GM10847 (cell line): ENCODE results near the gene CEP63.

ENCODE experiments used
- POLR2A ChIP-seq: IDR thresholded peaks from 2 replicates; pipeline ENCODE4 v1.6.1; 2011; ENCODE audit not compliant: insufficient read length; ENCODE audit errors: extremely low read depth

Gene CEP63

DNA sequence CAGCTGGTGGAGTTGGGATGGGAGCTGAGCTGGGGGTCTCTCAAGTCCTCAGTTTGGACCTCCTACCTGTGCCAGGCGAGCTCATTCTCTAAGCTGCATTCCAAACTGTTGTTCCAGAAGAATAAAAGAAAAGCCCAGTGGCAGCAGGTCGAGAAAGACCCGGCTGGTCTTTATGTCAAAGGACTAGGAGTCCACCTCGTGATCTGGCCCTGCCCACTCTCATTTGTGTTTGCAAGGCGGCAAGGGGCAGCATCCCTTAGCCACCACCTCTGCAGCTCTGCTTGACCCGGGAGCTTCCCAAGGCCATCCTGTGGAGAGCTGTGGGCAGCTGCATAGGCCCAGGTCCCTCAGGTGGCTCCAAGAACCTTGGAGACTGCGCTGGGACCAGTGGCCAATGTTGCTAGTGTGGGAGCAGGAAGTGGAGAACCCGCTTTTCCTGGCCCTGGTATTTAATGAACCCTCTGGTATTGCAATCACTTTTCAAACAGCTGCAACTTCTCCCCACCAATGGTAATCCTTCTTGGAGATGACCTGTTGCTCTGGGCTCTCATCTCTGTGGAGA lies 134.1 kb downstream of the CEP63 start:
- no peak for TF ChIP-seq POLR2A

DNA sequence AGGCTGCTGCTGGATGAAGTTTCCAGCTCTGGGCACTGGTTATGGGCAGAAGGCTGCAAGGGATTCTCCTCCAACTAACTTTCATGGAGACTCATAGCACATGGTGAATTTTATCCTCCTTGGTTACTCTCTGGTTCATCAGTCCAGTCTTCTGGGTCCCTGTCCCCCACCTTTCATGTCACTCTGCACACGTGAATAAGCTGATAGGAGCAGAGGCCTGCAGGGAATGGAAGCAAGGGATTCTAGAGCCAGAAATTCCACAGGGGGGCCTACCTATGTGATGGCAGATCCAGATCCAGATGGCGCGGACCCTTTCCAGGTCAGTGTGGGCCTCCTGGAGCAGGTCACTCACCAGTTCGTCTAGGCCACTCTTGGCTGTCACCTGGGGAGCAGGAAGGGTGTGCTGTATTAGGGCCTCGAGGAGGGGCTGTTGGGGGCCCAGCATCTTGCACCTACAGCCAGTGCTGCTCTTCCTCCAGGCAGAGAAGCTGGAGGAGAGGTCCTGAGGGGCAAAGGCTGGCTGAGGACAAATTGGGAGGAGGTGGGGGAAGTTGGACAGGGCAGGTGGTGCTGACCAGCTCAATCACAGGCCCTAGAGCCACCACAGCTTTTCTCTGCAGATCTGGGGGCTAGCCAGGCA lies 134.7 kb downstream of the CEP63 start:
- TF ChIP-seq POLR2A, result no peak

DNA sequence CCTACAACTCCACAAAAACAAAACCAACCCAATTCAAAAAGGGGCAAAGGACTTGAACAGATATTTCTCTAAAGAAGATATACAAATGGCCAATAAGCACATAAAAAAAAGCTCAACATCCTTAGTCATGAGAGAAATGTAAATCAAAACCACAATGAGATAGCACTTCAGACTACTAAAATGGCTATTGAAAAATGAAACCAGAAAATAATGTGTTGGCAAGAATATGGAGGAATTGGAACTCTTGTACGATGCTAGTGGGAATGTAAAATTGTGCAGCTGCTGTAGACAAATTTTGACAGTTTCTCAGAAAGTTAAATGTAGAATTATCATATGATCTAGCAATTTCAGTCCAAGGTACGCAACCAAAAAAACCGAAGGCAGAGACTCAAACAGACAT lies 136.0 kb downstream of the CEP63 start:
- TF ChIP-seq POLR2A, result no peak

DNA sequence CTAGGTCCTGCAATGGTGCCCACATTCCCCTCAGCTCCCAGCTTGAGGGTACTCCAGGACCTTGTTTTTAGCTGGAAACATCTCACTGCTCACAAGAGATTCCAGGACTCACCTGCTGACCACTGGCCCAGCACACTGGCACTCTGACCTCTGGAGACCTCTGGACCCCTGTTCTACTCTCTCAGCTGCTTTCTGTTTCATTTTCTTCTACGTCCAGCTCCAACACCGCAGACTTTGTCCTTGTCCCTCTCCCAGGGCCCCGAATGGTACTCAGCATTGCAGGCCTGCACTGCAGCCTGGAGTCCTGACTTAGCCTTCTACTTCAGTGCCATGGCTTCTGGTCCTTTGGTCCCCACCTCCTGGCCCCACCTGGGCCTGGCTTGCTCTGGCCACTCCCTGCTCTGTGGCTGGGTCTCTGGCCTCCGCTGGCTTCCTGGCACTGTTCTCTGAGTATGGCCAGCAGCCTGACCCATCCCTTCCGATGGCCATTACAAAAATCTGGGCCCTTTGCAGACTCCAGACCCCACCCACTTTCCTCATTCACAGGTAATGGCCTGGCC lies 137.0 kb downstream of the CEP63 start:
- no peak for TF ChIP-seq POLR2A

DNA sequence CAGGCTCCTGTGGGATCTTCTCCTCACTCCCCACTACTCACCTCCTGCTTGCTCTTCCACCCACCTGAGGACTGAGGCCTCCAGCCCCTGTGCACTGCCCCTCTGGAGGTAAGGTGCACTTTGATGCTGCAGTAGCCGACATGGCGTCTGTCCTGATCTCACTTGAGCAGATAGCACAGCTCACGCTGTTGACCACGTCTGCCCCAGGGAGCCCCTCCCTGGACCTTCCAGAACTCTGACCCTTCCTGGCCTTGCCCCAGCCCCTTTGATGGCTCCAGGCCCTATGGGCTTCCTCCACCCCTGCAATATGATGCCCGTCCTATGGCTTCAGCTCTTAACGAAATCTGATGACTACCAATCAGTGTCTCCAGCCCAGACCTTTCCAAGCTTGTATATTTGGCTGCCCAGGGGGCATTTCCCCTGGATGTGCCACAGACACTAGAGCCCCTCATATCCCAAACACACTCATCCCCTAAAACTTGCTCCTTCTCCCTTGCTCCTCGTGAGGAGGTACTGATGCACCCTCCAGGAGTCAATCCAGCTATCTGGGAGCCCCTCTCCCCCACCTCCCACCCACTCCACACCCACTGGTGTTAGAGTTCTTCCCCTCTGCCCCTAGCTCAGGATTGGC lies 137.9 kb downstream of the CEP63 start:
- TF ChIP-seq POLR2A, result no peak
